NOMO-1 treated with DMSO at 0.1 percent for 48 hours (cell line): ENCODE results near the gene XPR1.

ENCODE experiments used
- DNase-seq: peaks from one replicate; lab custom pipeline; 2025; ENCODE audit not compliant: unreplicated experiment; lab: John Stamatoyannopoulos, UW

The XPR1 gene

GRCh38 chr1:180925471-180926051 lies 293.7 kb downstream of the XPR1 start:
- DNase-seq: no peak

GRCh38 chr1:180926164-180926981 lies 294.6 kb downstream of the XPR1 start:
- DNase-seq: peak; percentile 18

- DNase-seq: no peak
These were observed 295.5 kb downstream of the XPR1 start for GRCh38 chr1:180927348-180927747.

- DNase-seq: no peak
These were observed 296.0 kb downstream of the XPR1 start for GRCh38 chr1:180927841-180928240.

- no peak for DNase-seq
These were observed 296.8 kb downstream of the XPR1 start for GRCh38 chr1:180928331-180929230.

GRCh38 chr1:180929389-180929788 lies 297.6 kb downstream of the XPR1 start:
- DNase-seq: no peak

GRCh38 chr1:180930687-180931086 lies 298.9 kb downstream of the XPR1 start:
- no peak for DNase-seq

- DNase-seq: no peak
These were observed 299.7 kb downstream of the XPR1 start for GRCh38 chr1:180931529-180931928.

- no peak for DNase-seq
These were observed 300.6 kb downstream of the XPR1 start for GRCh38 chr1:180932378-180932777.

- no peak for DNase-seq
These were observed 301.3 kb downstream of the XPR1 start for GRCh38 chr1:180933141-180933540.

- peak; percentile 91 for DNase-seq
These were observed 302.7 kb downstream of the XPR1 start for GRCh38 chr1:180934563-180934962.

GRCh38 chr1:180935326-180936109 lies 303.7 kb downstream of the XPR1 start:
- DNase-seq: no peak

GRCh38 chr1:180936110-180937011 lies 304.5 kb downstream of the XPR1 start:
- no peak for DNase-seq

GRCh38 chr1:180937012-180937372 lies 305.2 kb downstream of the XPR1 start:
- no peak for DNase-seq

- no peak for DNase-seq
These were observed 305.9 kb downstream of the XPR1 start for GRCh38 chr1:180937624-180938225.

GRCh38 chr1:180939073-180939710 lies 307.4 kb downstream of the XPR1 start:
- DNase-seq: no peak

- DNase-seq: no peak
These were observed 307.9 kb downstream of the XPR1 start for GRCh38 chr1:180939711-180940103.
